ENCODE data around the gene SLC2A1.
A peak's percentile ranks its signal among the peaks of the same experiment; 100 is the strongest.

GRCh38 chr1:42931911-42932422 lies 26.7 kb downstream of the SLC2A1 start:
- TF ChIP-seq, protein P1, sequence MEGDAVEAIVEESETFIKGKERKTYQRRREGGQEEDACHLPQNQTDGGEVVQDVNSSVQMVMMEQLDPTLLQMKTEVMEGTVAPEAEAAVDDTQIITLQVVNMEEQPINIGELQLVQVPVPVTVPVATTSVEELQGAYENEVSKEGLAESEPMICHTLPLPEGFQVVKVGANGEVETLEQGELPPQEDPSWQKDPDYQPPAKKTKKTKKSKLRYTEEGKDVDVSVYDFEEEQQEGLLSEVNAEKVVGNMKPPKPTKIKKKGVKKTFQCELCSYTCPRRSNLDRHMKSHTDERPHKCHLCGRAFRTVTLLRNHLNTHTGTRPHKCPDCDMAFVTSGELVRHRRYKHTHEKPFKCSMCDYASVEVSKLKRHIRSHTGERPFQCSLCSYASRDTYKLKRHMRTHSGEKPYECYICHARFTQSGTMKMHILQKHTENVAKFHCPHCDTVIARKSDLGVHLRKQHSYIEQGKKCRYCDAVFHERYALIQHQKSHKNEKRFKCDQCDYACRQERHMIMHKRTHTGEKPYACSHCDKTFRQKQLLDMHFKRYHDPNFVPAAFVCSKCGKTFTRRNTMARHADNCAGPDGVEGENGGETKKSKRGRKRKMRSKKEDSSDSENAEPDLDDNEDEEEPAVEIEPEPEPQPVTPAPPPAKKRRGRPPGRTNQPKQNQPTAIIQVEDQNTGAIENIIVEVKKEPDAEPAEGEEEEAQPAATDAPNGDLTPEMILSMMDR (IDR thresholded peaks at IDR 0.05) = no peak
- peak in 1 of 3 donors; percentile 37 for TF ChIP-seq POLR2AphosphoS5 (IDR thresholded peaks at IDR 0.05)
